Psoas muscle (tissue), 8 donors: ENCODE results near the gene TSPAN32. TPM values are rescaled to one million over a fixed set of nuclear protein-coding genes. Genes with fewer than 3 reads are reported as not detected.

ENCODE experiments used
- ATAC-seq, 4 donors: fragments of 200-7000 bp; cut with Tn5 transposase; one replicate each; pipeline ENCODE4 v1.9.1; 2020; ENCODE audit warnings: moderate library complexity in 3 of 4, mild to moderate bottlenecking in 2 of 4
- DNase-seq, 2 donors: peaks; one replicate each; pipeline ENCODE4 v3.0.0-alpha.2; 2020
- H3K27ac ChIP-seq: fragments of 200-600 bp; one replicate; pipeline ENCODE4 v1.8.0; 2022
- H3K27me3 ChIP-seq, 3 donors: fragments of 200-600 bp in 1 of 3; one replicate each; pipeline versions ENCODE4 v1.6.1 to v1.8.0; 2013 to 2022; ENCODE audit warnings: low read length in 2 of 3, mild to moderate bottlenecking in 2 of 3, moderate library complexity in 1 of 3; ENCODE audit not compliant: insufficient read depth in 3 of 3
- H3K36me3 ChIP-seq, 2 donors: fragments of 200-600 bp in 1 of 2; one replicate each; pipeline versions ENCODE4 v1.6.1 to v1.8.0; 2013 to 2022; ENCODE audit warnings: low read depth in 1 of 2, mild to moderate bottlenecking in 1 of 2, moderate library complexity in 1 of 2; ENCODE audit not compliant: insufficient read depth in 1 of 2
- H3K4me1 ChIP-seq: fragments of 200-600 bp; one replicate; pipeline ENCODE4 v1.8.0; 2022
- H3K4me3 ChIP-seq: fragments of 200-600 bp; one replicate; pipeline ENCODE4 v1.8.0; 2022; ENCODE audit warnings: mild to moderate bottlenecking
- H3K9me3 ChIP-seq: fragments of 200-600 bp; one replicate; pipeline ENCODE4 v1.8.0; 2022
- WGBS, 3 donors: extraction: QIAGEN DNeasy Blood & Tissue Kit; methylation state at CpG; one replicate each; pipeline versions ENCODE4 v1.1.6 to v1.1.7; 2013; 5-methylcytosine and 5-hydroxymethylcytosine counted together
- intact Hi-C, 2 donors: fragments of 100-400 bp; cut with DNase I; formaldehyde crosslinking; loops; one replicate each; pipeline versions ENCODE4 v1.11.0 to v1.14.2; 2022
- polyA plus RNA-seq, 3 donors: library from polyadenylated mRNA; stranded (reverse); fragments of 200-250 nt; gene quantifications; one replicate each; pipeline ENCODE4 v1.2.3, GENCODE V29; 2013
- total RNA-seq, 4 donors: library from RNA; stranded (reverse); fragmentation: NEBNext Ultra II Directional in 2 of 4; extraction: Animal tissue kit (Norgen Biotek cat#: 25700) in 2 of 4; gene quantifications; one replicate each; pipeline versions ENCODE4 v1.2.1 to v1.2.4, GENCODE V29; 2021 to 2023
- TF ChIP-seq, protein P1 (sequence below): fragments of 200-600 bp; IDR thresholded peaks from one replicate; pipeline ENCODE4 v1.8.0; 2022; ENCODE audit warnings: antibody characterized with exemption
- donor health status: healthy with polysubstance abuse.
- donor health status: DM: no; HTN: no; CAD: no; lungs with moderate emphysema.
- donor health status: Bipolar disorder and iron deficiency.
- donor health status: healthy.
- donor health status: DM: yes; HTN: yes; CAD: no.
- donor health status: DM: no; HTN: no; CAD: no.
- donor health status: DM: no; HTN: no; CAD: no.
- donor health status: DM: yes; HTN: yes; CAD: no.

Gene TSPAN32
- total and polyA plus RNA-seq, 7 donors, result 0.04 to 0.56 (median 0.21) TPM; not detected in 1

DNA sequence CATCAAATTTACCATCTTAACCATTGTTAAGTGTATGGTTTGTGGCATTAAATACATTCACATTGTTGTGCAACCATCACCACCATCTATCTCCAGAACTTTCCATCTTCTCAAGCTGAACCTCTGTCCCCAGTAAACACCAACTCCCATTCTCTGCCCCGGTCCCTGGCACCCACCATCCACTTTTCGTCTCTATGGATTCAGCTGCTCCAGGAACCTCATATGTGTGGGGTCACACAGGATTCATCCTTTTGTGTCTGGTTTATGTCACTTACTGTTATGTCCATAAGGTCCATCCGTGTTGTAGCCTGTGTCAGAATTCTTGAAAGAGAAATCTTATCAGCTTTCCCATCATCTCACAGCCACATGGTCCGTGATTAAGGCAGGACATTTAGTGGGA is 16.3 kb downstream of the TSPAN32 start:
- no peak overlapping the region for H3K27ac ChIP-seq
- DNase-seq, result no peak
- TF ChIP-seq, protein P1, sequence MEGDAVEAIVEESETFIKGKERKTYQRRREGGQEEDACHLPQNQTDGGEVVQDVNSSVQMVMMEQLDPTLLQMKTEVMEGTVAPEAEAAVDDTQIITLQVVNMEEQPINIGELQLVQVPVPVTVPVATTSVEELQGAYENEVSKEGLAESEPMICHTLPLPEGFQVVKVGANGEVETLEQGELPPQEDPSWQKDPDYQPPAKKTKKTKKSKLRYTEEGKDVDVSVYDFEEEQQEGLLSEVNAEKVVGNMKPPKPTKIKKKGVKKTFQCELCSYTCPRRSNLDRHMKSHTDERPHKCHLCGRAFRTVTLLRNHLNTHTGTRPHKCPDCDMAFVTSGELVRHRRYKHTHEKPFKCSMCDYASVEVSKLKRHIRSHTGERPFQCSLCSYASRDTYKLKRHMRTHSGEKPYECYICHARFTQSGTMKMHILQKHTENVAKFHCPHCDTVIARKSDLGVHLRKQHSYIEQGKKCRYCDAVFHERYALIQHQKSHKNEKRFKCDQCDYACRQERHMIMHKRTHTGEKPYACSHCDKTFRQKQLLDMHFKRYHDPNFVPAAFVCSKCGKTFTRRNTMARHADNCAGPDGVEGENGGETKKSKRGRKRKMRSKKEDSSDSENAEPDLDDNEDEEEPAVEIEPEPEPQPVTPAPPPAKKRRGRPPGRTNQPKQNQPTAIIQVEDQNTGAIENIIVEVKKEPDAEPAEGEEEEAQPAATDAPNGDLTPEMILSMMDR, result no peak
- no peak overlapping the region for H3K4me3 ChIP-seq
- 84 to 89% (median 85%) methylated on average over 4 of the region's 4 CpGs for WGBS, 3 donors
- H3K9me3 ChIP-seq, result peaks cover 3% of the 10 kb centered on the region
- H3K4me1 ChIP-seq, result peaks cover 5% of the 10 kb centered on the region
- H3K36me3 ChIP-seq, result no peaks in the 10 kb centered on the region
- ATAC-seq, result no peak
- intact Hi-C loops, result no loop called here
- peaks cover 0 to 2% (median 0%) of the 10 kb centered on the region in 3 donors for H3K27me3 ChIP-seq

DNA sequence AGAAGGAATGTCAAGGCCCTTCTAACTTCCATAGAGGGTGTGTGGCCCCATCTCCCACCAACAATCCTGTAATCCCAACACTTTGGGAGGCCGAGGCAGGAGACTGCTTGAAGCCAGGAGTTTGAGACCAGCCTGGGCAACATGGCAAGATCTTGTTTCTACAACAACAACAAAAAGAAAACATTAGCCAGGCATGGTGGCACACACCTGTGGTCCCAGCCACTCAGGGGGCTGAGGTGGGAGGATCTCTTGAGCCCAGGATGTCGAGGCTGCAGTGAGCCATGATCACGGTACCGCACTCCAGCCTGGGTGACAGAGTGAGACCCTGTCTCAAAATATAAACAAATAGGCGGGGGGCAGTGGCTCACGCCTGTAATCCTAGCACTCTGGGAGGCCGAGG is 16.9 kb downstream of the TSPAN32 start:
- Histone ChIP-seq H3K4me1 (peaks cover 5% of the 10 kb centered on the region), H3K4me3 (no peak overlapping the region), H3K27me3 (peaks cover 0 to 2% (median 0%) of the 10 kb centered on the region in 3 donors), H3K27ac (no peak overlapping the region), H3K9me3 (peaks cover 3% of the 10 kb centered on the region), H3K36me3 (no peaks in the 10 kb centered on the region)
- ATAC-seq (no peak), DNase-seq (no peak)
- intact Hi-C loops, result no loop called here
- TF ChIP-seq, protein P1, result no peak
- WGBS, 3 donors, result 88 to 90% (median 90%) methylated on average over 7 of the region's 7 CpGs

DNA sequence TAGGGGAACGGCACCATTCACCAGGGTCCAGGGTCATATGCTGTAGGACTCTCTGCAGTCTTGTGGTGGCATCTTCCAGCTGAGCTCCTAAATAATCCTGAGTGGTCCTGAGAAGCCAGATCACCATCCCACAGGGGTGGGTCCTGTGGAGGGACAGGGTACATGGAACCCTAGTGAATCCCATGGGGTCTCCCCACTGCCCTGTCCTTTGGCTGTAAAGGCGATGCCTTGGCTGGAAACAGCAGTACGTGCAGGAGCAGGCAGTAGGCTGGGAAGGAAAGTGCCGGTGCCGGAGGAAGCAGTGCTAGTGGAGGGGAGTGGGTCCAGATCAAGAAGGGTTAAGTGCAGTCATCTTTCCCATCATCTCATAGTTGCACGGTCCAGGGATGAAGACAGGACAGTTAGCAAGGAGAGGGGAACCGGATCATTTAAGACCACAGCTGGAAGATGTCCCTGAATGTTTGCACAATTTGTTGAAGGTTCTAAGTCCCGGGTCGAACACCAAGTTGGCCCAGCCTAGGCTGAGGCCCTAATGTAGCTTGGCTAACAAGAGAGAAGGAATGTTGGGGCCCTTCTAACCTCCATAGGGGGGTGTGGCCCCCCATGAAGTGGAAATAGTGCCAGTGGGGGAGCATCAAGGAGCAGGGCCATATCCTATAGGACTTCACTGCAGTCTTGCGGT is 18.1 kb downstream of the TSPAN32 start:
- no peak for DNase-seq
- Histone ChIP-seq H3K27ac (no peak overlapping the region), H3K27me3 (peaks cover 0 to 2% (median 0%) of the 10 kb centered on the region in 3 donors), H3K36me3 (no peaks in the 10 kb centered on the region), H3K4me3 (no peak overlapping the region), H3K9me3 (peaks cover 3% of the 10 kb centered on the region), H3K4me1 (no peaks in the 10 kb centered on the region)
- ATAC-seq, result no peak
- intact Hi-C loops, result no loop called here
- TF ChIP-seq, protein P1, result no peak
- WGBS, 3 donors, result 62 to 80% (median 67%) methylated on average over 10 of the region's 10 CpGs

DNA sequence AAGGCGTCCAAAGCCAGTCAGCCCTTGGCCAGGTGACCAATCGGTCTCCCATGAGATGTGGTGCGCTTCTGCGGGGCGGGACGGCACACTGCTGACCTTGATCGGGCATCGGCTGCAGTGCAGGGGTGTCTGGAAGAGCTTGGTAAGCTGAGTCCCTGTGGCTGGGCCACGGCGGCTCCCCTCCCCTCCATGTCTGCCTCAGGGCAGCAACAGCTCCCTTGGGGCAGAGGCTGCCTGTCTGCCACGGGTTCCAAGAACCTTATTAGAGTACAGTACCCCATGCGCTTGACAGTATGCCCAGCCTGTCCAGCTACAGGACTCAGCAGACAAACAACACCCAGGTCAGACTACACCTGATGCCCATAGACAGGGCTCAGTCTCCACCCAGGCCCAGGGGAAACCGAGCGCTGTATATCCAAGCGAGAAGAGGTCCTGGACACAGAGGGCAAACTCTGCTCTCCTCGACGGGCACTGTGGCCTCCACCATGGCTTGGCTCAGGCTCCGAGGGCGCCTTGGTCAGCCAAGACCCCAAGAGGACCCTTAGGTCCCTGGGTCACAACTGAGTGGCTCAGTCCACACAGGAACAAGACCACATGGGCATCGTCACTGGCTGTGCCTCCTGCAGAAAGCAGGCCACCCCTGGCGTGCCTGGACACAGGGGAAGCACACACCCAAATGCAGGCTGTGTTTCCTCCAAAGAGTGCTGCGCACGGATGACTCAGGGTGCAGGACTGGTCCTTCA is 18.9 kb downstream of the TSPAN32 start:
- peaks cover 0 to 2% (median 0%) of the 10 kb centered on the region in 3 donors for H3K27me3 ChIP-seq
- ATAC-seq, result no peak
- WGBS, 3 donors, result 79 to 86% (median 79%) methylated on average over 23 of the region's 23 CpGs
- no peaks in the 10 kb centered on the region for H3K36me3 ChIP-seq
- TF ChIP-seq, protein P1, result no peak
- no peak overlapping the region for H3K4me3 ChIP-seq
- peaks cover 3% of the 10 kb centered on the region for H3K4me1 ChIP-seq
- intact Hi-C loops, result no loop called here
- H3K27ac ChIP-seq, result no peak overlapping the region
- H3K9me3 ChIP-seq, result peaks cover 3% of the 10 kb centered on the region
- DNase-seq, result no peak
